ENCODE data around the gene MAP3K20. TPM values are rescaled to one million over a fixed set of nuclear protein-coding genes. Genes with fewer than 3 reads are reported as not detected.

MAP3K20 gene
- total and polyA plus RNA-seq, 2 of the 4 experiments (the other 2 are of a cell fraction): 27.5 to 84.4 TPM

DNA sequence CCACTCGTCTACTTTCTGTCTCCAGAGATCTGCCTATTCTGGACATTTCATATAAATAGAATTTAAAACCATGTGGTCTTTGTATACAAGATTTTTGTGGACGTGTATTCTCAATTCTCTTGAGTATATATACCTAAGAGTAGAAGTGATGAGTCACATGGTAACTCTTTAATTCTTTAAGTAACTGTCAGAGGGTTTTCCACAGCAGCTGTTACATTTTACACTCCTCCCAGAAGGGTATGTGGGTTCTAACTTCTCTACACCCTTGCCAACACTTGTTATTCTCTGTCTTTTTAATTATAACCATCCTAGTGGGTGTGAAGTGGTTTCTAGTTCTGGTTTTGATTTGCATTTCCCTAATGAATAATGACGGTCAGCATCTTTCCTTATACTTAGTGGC lies 70.9 kb downstream of the MAP3K20 start:
- H3K9me3 ChIP-seq (ENCODE audit: control insufficient read depth, insufficient read depth, low read length): peaks cover 2% of the 10 kb centered on the region; the same call in 1 of the 2 replicates
- peak overlapping the region; percentile 54; the same call in 1 of the 2 replicates for H3K18ac ChIP-seq (ENCODE audit: low read depth, low read length)
- POLR2A ChIA-PET (ENCODE audit: unreplicated experiment): no interaction called here
- ATAC-seq (ENCODE audit: low read depth): peak; percentile 45
- no peak overlapping the region; the same call in 1 of the 2 replicates for H4K5ac ChIP-seq (ENCODE audit: low read depth, low read length)
- TF ChIP-seq FOS (IDR thresholded peaks at IDR 0.05; ENCODE audit: low read depth, low read length): 0 out of 2 replicates have a peak, but pooled peaks have one; percentile 6
- TF ChIP-seq POLR2A (IDR thresholded peaks at IDR 0.05; ENCODE audit: low read depth, low read length): no peak
- no peak overlapping the region for H3K14ac ChIP-seq (replicated peaks; ENCODE audit: low read depth, low read length)
- H3K4me3 ChIP-seq (ENCODE audit: insufficient read depth, low read depth, low read length): no peak overlapping the region
- H3K9me1 ChIP-seq (ENCODE audit: insufficient read depth, low read length): peaks cover 7% of the 10 kb centered on the region
- H3K56ac ChIP-seq (ENCODE audit: extremely low read depth, insufficient read depth, low read length): no peak overlapping the region
- H4K20me1 ChIP-seq (ENCODE audit: insufficient read depth, low read length): no peaks in the 10 kb centered on the region
- CTCF ChIA-PET: no interaction called here
- BruUV-seq (replicated peaks): no TSS peak
- peak overlapping the region; percentile 44; the same call in 1 of the 2 replicates for H3K4me2 ChIP-seq (ENCODE audit: low read depth, low read length)
- no peak overlapping the region for H3K4ac ChIP-seq (ENCODE audit: low read depth, low read length)
- DNase-seq: peak; percentile 76
- H4K8ac ChIP-seq (ENCODE audit: low read depth in 2 of 2, low read length in 2 of 2): no peak overlapping the region
- no peak overlapping the region for H4K91ac ChIP-seq (ENCODE audit: insufficient read depth, low read depth, low read length)
- H3K27ac ChIP-seq (ENCODE audit: insufficient read depth, low read length): no peak overlapping the region
- H2BK120ac ChIP-seq (ENCODE audit: low read depth, low read length): no peak overlapping the region
- H3K9ac ChIP-seq (ENCODE audit: low read depth, low read length): no peak overlapping the region
- no peak overlapping the region for H2AFZ ChIP-seq (replicated peaks; ENCODE audit: low read length, poor library complexity)
- peaks cover 18% of the 10 kb centered on the region for H3K4me1 ChIP-seq (ENCODE audit: control insufficient read depth, insufficient read depth, low read length)
- peaks cover 18 to 37% of the 10 kb centered on the region in 2 experiments for H3K79me1 ChIP-seq (ENCODE audit: low read depth in 1 of 2, low read length in 2 of 2)
- no peak overlapping the region for H3K23ac ChIP-seq (ENCODE audit: low read depth, low read length)
- no peak overlapping the region for H2AK9ac ChIP-seq (replicated peaks; ENCODE audit: low read depth, low read length, poor library complexity)
- dilution Hi-C loops (cut with HindIII; ENCODE audit: low sequenced_read_pairs, unreplicated experiment): no loop called here
- H2BK20ac ChIP-seq (ENCODE audit: low read depth, low read length): no peak overlapping the region
- no CpG with 5 or more reads among the region's 3 CpGs for WGBS, 2 experiments (ENCODE audit: extremely low coverage in 2 of 2, insufficient read length in 1 of 2)
- peaks cover 2% of the 10 kb centered on the region; the same call in 1 of the 2 replicates for H3K36me3 ChIP-seq (ENCODE audit: control insufficient read depth, insufficient read depth, low read length)
- no peak overlapping the region for H2AK5ac ChIP-seq (ENCODE audit: low read depth, low read length)
- intact Hi-C loops (cut with micrococcal nuclease): loop anchor here (5.0 kb wide), 2 partner anchors 39 to 41 kb away; no protein-coding TSS in a partner anchor
- H2BK5ac ChIP-seq (ENCODE audit: low read depth, low read length, poor library complexity, severe bottlenecking): peak overlapping the region; percentile 77
- in situ Hi-C loops (cut with MboI; ENCODE audit: low sequenced_read_pairs): no loop called here
- H3K27me3 ChIP-seq (ENCODE audit: control insufficient read depth, insufficient read depth, low read length): no peaks in the 10 kb centered on the region
- no peak overlapping the region for H2BK15ac ChIP-seq (ENCODE audit: low read depth, low read length)
